H9 (cell line): ENCODE data around the gene FRY. TPM values are rescaled to one million over a fixed set of nuclear protein-coding genes. Genes with fewer than 3 reads are reported as not detected.

Experiments used
- DNase-seq: peaks from one replicate; pipeline ENCODE4 v3.0.0-alpha.2; 2017
- H2AFZ ChIP-seq: one replicate; pipeline ENCODE4 v1.6.1; 2013; ENCODE audit warnings: mild to moderate bottlenecking, low read length, control low read depth, moderate library complexity
- H2AK5ac ChIP-seq: 2 replicates; pipeline ENCODE4 v1.6.1; 2013; ENCODE audit warnings: low read length, control low read depth, mixed read lengths; ENCODE audit not compliant: insufficient read length
- H2BK120ac ChIP-seq: one replicate; pipeline ENCODE4 v1.6.1; 2013; ENCODE audit warnings: low read depth, mild to moderate bottlenecking, low read length, control low read depth, inconsistent platforms; ENCODE audit not compliant: poor library complexity, severe bottlenecking
- H2BK12ac ChIP-seq: 2 replicates; pipeline ENCODE4 v1.6.1; 2013; ENCODE audit warnings: low read length, control low read depth, mixed read lengths, low read depth; ENCODE audit not compliant: insufficient read length
- H2BK15ac ChIP-seq: 2 replicates; pipeline ENCODE4 v1.6.1; 2013; ENCODE audit warnings: low read depth, low read length, control low read depth
- H2BK20ac ChIP-seq: one replicate; pipeline ENCODE4 v1.6.1; 2013; ENCODE audit warnings: low read depth, mild to moderate bottlenecking, low read length, control low read depth, inconsistent platforms; ENCODE audit not compliant: poor library complexity, severe bottlenecking
- H2BK5ac ChIP-seq: 2 replicates; pipeline ENCODE4 v1.6.1; 2013; ENCODE audit warnings: low read length, control low read depth, mixed read lengths; ENCODE audit not compliant: insufficient read length
- H3K14ac ChIP-seq: 2 replicates; pipeline ENCODE4 v1.6.1; 2013; ENCODE audit warnings: low read length, control low read depth; ENCODE audit not compliant: insufficient read depth
- H3K18ac ChIP-seq: 2 replicates; pipeline ENCODE4 v1.6.1; 2013; ENCODE audit warnings: low read depth, mild to moderate bottlenecking, mixed read lengths, low read length, control low read depth; ENCODE audit not compliant: insufficient read length
- H3K23ac ChIP-seq: 2 replicates; pipeline ENCODE4 v1.6.1; 2013; ENCODE audit warnings: low read length, control low read depth, mixed read lengths, low read depth; ENCODE audit not compliant: insufficient read length
- H3K23me2 ChIP-seq: 2 replicates; pipeline ENCODE4 v1.6.1; 2013; ENCODE audit warnings: low read depth, mild to moderate bottlenecking, mixed read lengths, low read length, control low read depth; ENCODE audit not compliant: insufficient read length, poor library complexity, severe bottlenecking
- H3K27ac ChIP-seq: 2 replicates; pipeline ENCODE4 v1.5.1; 2013; ENCODE audit warnings: low read length, control low read depth, mixed read lengths, low read depth; ENCODE audit not compliant: insufficient read length
- H3K27me3 ChIP-seq: 2 replicates; pipeline ENCODE4 v1.6.1; 2013; ENCODE audit warnings: low read length, control low read depth, inconsistent platforms; ENCODE audit not compliant: insufficient read depth
- H3K4ac ChIP-seq: 2 replicates; pipeline ENCODE4 v1.6.1; 2013; ENCODE audit warnings: low read depth, mild to moderate bottlenecking, control low read depth, inconsistent platforms, low read length, moderate library complexity
- H3K4me1 ChIP-seq: 2 replicates; pipeline ENCODE4 v1.6.1; 2013; ENCODE audit warnings: low read length, control low read depth, inconsistent platforms; ENCODE audit not compliant: insufficient read depth
- H3K4me2 ChIP-seq: 2 replicates; pipeline ENCODE4 v1.6.1; 2013; ENCODE audit warnings: low read length, control low read depth, mixed read lengths; ENCODE audit not compliant: insufficient read length, insufficient read depth
- H3K56ac ChIP-seq: 2 replicates; pipeline ENCODE4 v1.6.1; 2013; ENCODE audit warnings: low read depth, mild to moderate bottlenecking, mixed read lengths, low read length, control low read depth; ENCODE audit not compliant: insufficient read length
- H3K79me1 ChIP-seq: 2 replicates; pipeline ENCODE4 v1.6.1; 2013; ENCODE audit warnings: low read depth, mild to moderate bottlenecking, moderate library complexity, low read length, control low read depth, inconsistent platforms; ENCODE audit not compliant: insufficient read depth, poor library complexity, severe bottlenecking
- H3K79me2 ChIP-seq: 2 replicates; pipeline ENCODE4 v1.6.1; 2013; ENCODE audit warnings: low read length, control low read depth, inconsistent platforms; ENCODE audit not compliant: insufficient read depth
- H3K9ac ChIP-seq: 2 replicates; pipeline ENCODE4 v1.6.1; 2013; ENCODE audit warnings: low read length, control low read depth, mixed read lengths; ENCODE audit not compliant: insufficient read length; ENCODE audit errors: extremely low read depth
- H3K9me3 ChIP-seq: one replicate; pipeline ENCODE4 v1.6.1; 2013; ENCODE audit warnings: low read depth, low read length, inconsistent platforms; ENCODE audit not compliant: control insufficient read depth
- H3T11ph ChIP-seq: one replicate; pipeline ENCODE4 v1.6.1; 2013; ENCODE audit warnings: mild to moderate bottlenecking, low read length, control low read depth, inconsistent platforms
- H4K20me1 ChIP-seq: one replicate; pipeline ENCODE4 v1.6.1; 2013; ENCODE audit not compliant: control insufficient read depth, insufficient read length, insufficient read depth
- H4K5ac ChIP-seq: 2 replicates; pipeline ENCODE4 v1.6.1; 2013; ENCODE audit warnings: low read depth, mild to moderate bottlenecking, mixed read lengths, low read length, control low read depth; ENCODE audit not compliant: insufficient read length
- H4K8ac ChIP-seq: replicated peaks from 2 replicates; pipeline ENCODE4 v1.6.1; 2013; ENCODE audit warnings: low read length, control low read depth, mixed read lengths, low read depth; ENCODE audit not compliant: insufficient read length
- H4K91ac ChIP-seq: 2 replicates; pipeline ENCODE4 v1.6.1; 2013; ENCODE audit warnings: low read depth, mild to moderate bottlenecking, moderate library complexity, mixed read lengths, low read length, control low read depth; ENCODE audit not compliant: insufficient read length
- H3K27ac Mint-ChIP-seq, 3 experiments: 2 replicates in 2 of 3; 3 replicates in 1 of 3; pipeline ENCODE4 v1.8.0; 2020 to 2021; ENCODE audit warnings: mixed read lengths in 3 of 3, mild to moderate bottlenecking in 1 of 3, moderate library complexity in 1 of 3
- H3K27me3 Mint-ChIP-seq: 2 replicates; pipeline ENCODE4 v1.8.0; 2021; ENCODE audit warnings: low read depth, mild to moderate bottlenecking, moderate library complexity, mixed read lengths
- H3K36me3 Mint-ChIP-seq, 3 experiments: 2 replicates in 2 of 3; 3 replicates in 1 of 3; pipeline ENCODE4 v1.8.0; 2020 to 2021; ENCODE audit warnings: low read depth in 3 of 3, mixed read lengths in 3 of 3; ENCODE audit not compliant: insufficient read depth in 1 of 3
- H3K4me1 Mint-ChIP-seq, 2 experiments: 2 replicates each; pipeline ENCODE4 v1.8.0; 2020; ENCODE audit warnings: mixed read lengths in 2 of 2
- H3K4me3 Mint-ChIP-seq, 2 experiments: 2 replicates in 1 of 2; 3 replicates in 1 of 2; pipeline ENCODE4 v1.8.0; 2020 to 2021; ENCODE audit warnings: mild to moderate bottlenecking in 2 of 2, mixed read lengths in 2 of 2, moderate library complexity in 1 of 2
- H3K9me3 Mint-ChIP-seq, 2 experiments: 2 replicates in 1 of 2; 3 replicates in 1 of 2; pipeline ENCODE4 v1.8.0; 2020; ENCODE audit warnings: mild to moderate bottlenecking in 2 of 2, mixed read lengths in 2 of 2, moderate library complexity in 1 of 2
- CTCF ChIP-seq: fragments of 200-600 bp; sonication (generic); conservative IDR thresholded peaks from 3 replicates; pipeline ENCODE4 v1.8.0; 2021; ENCODE audit warnings: antibody characterized with exemption, mild to moderate bottlenecking
- total RNA-seq: library from RNA; stranded (reverse); gene quantifications from 2 replicates; pipeline ENCODE4 v1.2.1, GENCODE V29; 2021

The FRY gene
- total RNA-seq, 1 experiment from 2014 or later: 5.2 TPM

- Histone ChIP-seq H3K9ac (no peak overlapping the region), H3K9me3 (no peaks in the 10 kb centered on the region), H2AFZ (no peak overlapping the region), H3K14ac (no peak overlapping the region), H2BK12ac (no peak overlapping the region), H2BK20ac (no peak overlapping the region), H3K56ac (no peak overlapping the region), H2BK15ac (no peak overlapping the region), H2AK5ac (no peak overlapping the region), H2BK120ac (no peak overlapping the region), H4K5ac (no peak overlapping the region), H4K8ac (no peak overlapping the region), H3K27ac (no peak overlapping the region), H3K18ac (no peak overlapping the region), H3K79me2 (no peaks in the 10 kb centered on the region), H4K91ac (no peak overlapping the region), H3K23ac (no peak overlapping the region), H3K4me2 (no peak overlapping the region), H4K20me1 (no peaks in the 10 kb centered on the region), H2BK5ac (no peak overlapping the region), H3K23me2 (no peaks in the 10 kb centered on the region), H3K4me1 (no peaks in the 10 kb centered on the region), H3T11ph (no peak overlapping the region), H3K79me1 (no peaks in the 10 kb centered on the region), H3K4ac (no peak overlapping the region), H3K27me3 (no peaks in the 10 kb centered on the region)
- Mint-ChIP-seq H3K27me3 (no peaks in the 10 kb centered on the region), H3K27ac (no peak overlapping the region), H3K4me1 (no peaks in the 10 kb centered on the region), H3K4me3 (no peak overlapping the region), H3K9me3 (no peaks in the 10 kb centered on the region), H3K36me3 (no peaks in the 10 kb centered on the region)
- DNase-seq: no peak
- no peak for TF ChIP-seq CTCF
Measured at GRCh38 chr13:32257649-32258048, 226.1 kb downstream of the FRY start.
